Astrocyte of the cerebellum (primary cell): ENCODE data around the gene CACNA2D1.

ENCODE experiments used
- DNase-seq: peaks from one replicate; pipeline ENCODE4 v3.0.0-alpha.2; 2011; ENCODE audit warnings: low read depth
- H3K4me3 ChIP-seq: 2 replicates; pipeline ENCODE4 v1.5.1; 2011; ENCODE audit warnings: mild to moderate bottlenecking, low read depth, low read length, moderate library complexity
- CTCF ChIP-seq: IDR thresholded peaks from 2 replicates; pipeline ENCODE4 v1.5.1; 2012; ENCODE audit warnings: low read length, low read depth, moderate library complexity, mild to moderate bottlenecking; ENCODE audit errors: missing control alignments
- in situ Hi-C: cut with HindIII; loops from 2 replicates; pipeline ENCODE4 v1.10.0; 2017; ENCODE audit warnings: low sequenced_read_pairs

Gene CACNA2D1

GRCh38 chr7:82051601-82052000, 392.0 kb downstream of the CACNA2D1 start:
- H3K4me3 ChIP-seq = no peak overlapping the region
- TF ChIP-seq CTCF = no peak
- in situ Hi-C loops = no loop called here
- DNase-seq = no peak

- in situ Hi-C loops = no loop called here
- H3K4me3 ChIP-seq = no peak overlapping the region
- TF ChIP-seq CTCF = no peak
- DNase-seq = peak; percentile 5
These were observed 392.8 kb downstream of the CACNA2D1 start for GRCh38 chr7:82050792-82051191.

- TF ChIP-seq CTCF = no peak
- DNase-seq = peak; percentile 63
- in situ Hi-C loops = loop anchor here (25.0 kb wide), 1 partner anchor 687 kb away; no protein-coding TSS in a partner anchor
- H3K4me3 ChIP-seq = no peak overlapping the region
These were observed 393.6 kb downstream of the CACNA2D1 start for GRCh38 chr7:82049891-82050533.

- no peak for TF ChIP-seq CTCF
- in situ Hi-C loops = loop anchor here (25.0 kb wide), 1 partner anchor 688 kb away; no protein-coding TSS in a partner anchor
- H3K4me3 ChIP-seq = no peak overlapping the region
- DNase-seq = no peak
These were observed 394.1 kb downstream of the CACNA2D1 start for GRCh38 chr7:82049442-82049841.

- in situ Hi-C loops = loop anchor here (25.0 kb wide), 1 partner anchor 693 kb away; no protein-coding TSS in a partner anchor
- DNase-seq = peak; percentile 52
- TF ChIP-seq CTCF = peak; percentile 44
- H3K4me3 ChIP-seq = no peak overlapping the region
These were observed 399.0 kb downstream of the CACNA2D1 start for GRCh38 chr7:82044497-82045080.

- in situ Hi-C loops = loop anchor here (25.0 kb wide), 1 partner anchor 698 kb away; no protein-coding TSS in a partner anchor
- H3K4me3 ChIP-seq = no peak overlapping the region
- DNase-seq = no peak
- TF ChIP-seq CTCF = no peak
These were observed 404.0 kb downstream of the CACNA2D1 start for GRCh38 chr7:82039621-82040020.
